Measurements from ENCODE around the gene PSMD6. TPM values are rescaled to one million over a fixed set of nuclear protein-coding genes. Genes with fewer than 3 reads are reported as not detected.

PSMD6 gene
- total RNA-seq (100 to 1,000 TPM in 1 of 5 experiments, 10 to 100 TPM in 4; 63.4 to 103 (median 84.1) TPM), polyA plus RNA-seq (100 to 1,000 TPM; 119 to 134 TPM), total RNA-seq (83.2 reads per million, percentile 81 among the genes with 10 or more reads in this experiment)

DNA sequence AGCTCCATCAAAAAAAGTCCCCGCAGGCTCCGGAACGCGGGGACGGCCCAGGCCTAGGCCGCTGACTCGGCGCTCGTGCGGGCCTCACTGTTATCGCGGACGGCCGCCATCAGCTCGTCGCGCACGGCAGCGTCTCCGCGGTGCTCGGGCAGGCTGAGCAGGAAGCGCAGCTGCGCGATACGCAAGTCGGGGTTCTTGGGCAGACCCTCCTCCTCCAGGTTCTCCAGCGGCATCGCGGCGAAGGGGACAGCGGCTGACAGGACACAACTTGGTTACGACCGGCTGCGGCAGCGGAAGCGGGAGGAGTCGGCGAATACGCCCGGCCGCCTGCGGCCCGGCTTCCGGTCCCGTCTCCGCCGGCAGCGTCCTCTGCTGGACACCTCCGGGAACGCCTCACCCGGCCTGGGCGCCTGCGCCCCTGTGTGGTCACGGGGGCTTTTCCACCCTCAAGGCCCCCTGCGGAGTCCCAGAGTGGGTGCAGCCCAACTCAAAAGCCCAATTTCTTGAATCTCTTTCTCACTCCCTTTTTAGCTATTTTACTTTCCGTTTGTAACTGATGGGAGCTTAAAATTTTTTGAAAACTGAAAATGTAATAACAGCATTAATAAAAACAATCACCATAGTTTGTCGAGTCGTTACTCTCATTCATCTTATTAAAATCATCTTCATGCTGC, at the start of gene PSMD6:
Gene PSMD6, minus strand, starts transcription at position 308 of the 674 bp plus-strand sequence. Its CDS starts 75 bp downstream, at position 233.
- peak within 1 kb of the TSS; percentile 72 to 95 (median 90) for H3K27ac Mint-ChIP-seq
- DNase-seq (peak; percentile 87 to 98 (median 93)), ATAC-seq (peak; percentile 99)
- no peaks in the 10 kb centered on the region for H3K9me3 ChIP-seq (ENCODE audit: control insufficient read depth in 2 of 3, low read length in 3 of 3)
- peak within 1 kb of the TSS; percentile 74 for H3K4me3 ChIP-seq (ENCODE audit: low read length)
- ChIA-PET POLR2A (interaction anchor here (0.7 to 2.3 kb wide), 13 partner anchors 13 to 461 kb away, joined by 3 to 20 read pairs (median 4); no protein-coding TSS in a partner anchor), CTCF (interaction anchor here (0.6 to 2.3 kb wide), 19 partner anchors 15 to 461 kb away, joined by 3 to 12 read pairs (median 4); partner anchors contain the start of gene SCAANT1)
- intact Hi-C loops (cut with micrococcal nuclease) = loop anchor here (1.0 to 2.0 kb wide), 7 partner anchors 17 to 161 kb away; partner anchors contain the start of genes ATXN7 (in 2 of the 2), THOC7 (in 2 of the 2) and SCAANT1 (in 1 of the 2)
- peaks cover 17 to 19% of the 10 kb centered on the region in 2 donors for H3K4me1 ChIP-seq (ENCODE audit: control insufficient read depth in 2 of 2, insufficient read depth in 2 of 2, low read length in 2 of 2)
- H3K27ac ChIP-seq (ENCODE audit: low read depth, low read length) = peak within 1 kb of the TSS; percentile 96
- peaks cover 7 to 20% (median 16%) of the 10 kb centered on the region in 5 donors for H3K27me3 Mint-ChIP-seq
- peaks cover 18 to 46% (median 40%) of the 10 kb centered on the region in 7 donors for H3K4me1 Mint-ChIP-seq
- peaks cover 7 to 22% (median 15%) of the 10 kb centered on the region in 3 experiments for H3K36me3 ChIP-seq (ENCODE audit: control insufficient read depth in 2 of 3, insufficient read depth in 3 of 3, low read length in 3 of 3)
- H3K4me3 Mint-ChIP-seq = peak within 1 kb of the TSS; percentile 86 to 92 (median 89)
- no peaks in the 10 kb centered on the region for H3K27me3 ChIP-seq (ENCODE audit: control insufficient read depth in 2 of 2, insufficient read depth in 2 of 2, low read length in 2 of 2)
- H3K9me3 Mint-ChIP-seq = peaks cover 0 to 2% (median 0%) of the 10 kb centered on the region in 11 donors
- H3K36me3 Mint-ChIP-seq = peaks cover 0 to 21% (median 14%) of the 10 kb centered on the region in 5 donors

DNA sequence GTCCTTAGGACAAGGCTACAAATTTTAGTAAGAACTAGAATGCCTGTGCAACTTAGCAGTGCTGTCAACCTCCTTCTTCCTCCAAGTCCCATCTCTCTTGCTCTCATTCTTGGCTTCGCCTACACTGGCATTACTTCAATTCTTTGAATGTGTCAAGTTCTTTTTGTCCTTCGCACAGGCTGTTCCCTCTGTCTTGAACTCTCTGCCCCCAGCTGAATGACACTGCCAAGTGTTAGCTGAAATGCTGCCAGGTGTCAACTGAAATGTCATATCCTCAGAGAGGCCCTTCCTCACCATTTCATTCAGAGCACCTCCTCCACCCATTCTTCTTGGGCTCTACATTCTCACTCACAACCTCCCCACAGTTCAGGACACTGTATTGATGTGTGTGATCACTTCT, 48.8 kb upstream of the PSMD6 start:
- Histone ChIP-seq H3K27ac (ENCODE audit: low read depth, low read length) (no peak overlapping the region), H3K27me3 (ENCODE audit: control insufficient read depth in 2 of 2, insufficient read depth in 2 of 2, low read length in 2 of 2) (no peaks in the 10 kb centered on the region), H3K4me3 (ENCODE audit: low read length) (no peak overlapping the region), H3K9me3 (ENCODE audit: control insufficient read depth in 2 of 3, low read length in 3 of 3) (no peaks in the 10 kb centered on the region), H3K4me1 (ENCODE audit: control insufficient read depth in 2 of 2, insufficient read depth in 2 of 2, low read length in 2 of 2) (no peaks in the 10 kb centered on the region), H3K36me3 (ENCODE audit: control insufficient read depth in 2 of 3, insufficient read depth in 3 of 3, low read length in 3 of 3) (no peaks in the 10 kb centered on the region)
- Mint-ChIP-seq H3K27me3 (peaks cover 30 to 66% (median 55%) of the 10 kb centered on the region in 5 donors), H3K9me3 (peaks cover 0 to 4% (median 0%) of the 10 kb centered on the region in 11 donors), H3K4me3 (no peak overlapping the region), H3K27ac (no peak overlapping the region), H3K4me1 (no peaks in the 10 kb centered on the region), H3K36me3 (no peaks in the 10 kb centered on the region)
- ChIA-PET CTCF (no interaction called here), POLR2A (no interaction called here)
- intact Hi-C loops (cut with micrococcal nuclease) = no loop called here
- DNase-seq (no peak), ATAC-seq (no peak)

DNA sequence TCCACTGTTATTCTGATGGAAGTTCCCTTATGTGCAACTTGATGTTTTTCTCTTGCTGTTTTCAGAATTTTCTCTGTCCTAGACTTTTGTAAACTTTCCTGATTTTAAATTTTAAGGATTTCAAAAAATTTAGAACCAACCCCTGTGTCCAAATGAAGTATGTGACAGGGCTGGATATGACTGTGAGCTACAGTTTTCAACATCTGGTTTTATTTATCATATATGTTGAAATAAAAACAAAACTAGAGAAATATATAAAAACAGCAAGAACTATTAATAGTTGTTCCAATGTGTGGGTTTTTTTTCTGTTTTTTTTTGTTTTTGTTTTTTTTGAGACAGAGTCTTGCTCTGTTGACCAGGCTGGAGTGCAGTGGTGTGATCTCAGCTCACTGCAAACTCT, 47.4 kb upstream of the PSMD6 start:
- Histone ChIP-seq H3K36me3 (ENCODE audit: control insufficient read depth in 2 of 3, insufficient read depth in 3 of 3, low read length in 3 of 3) (no peaks in the 10 kb centered on the region), H3K4me1 (ENCODE audit: control insufficient read depth in 2 of 2, insufficient read depth in 2 of 2, low read length in 2 of 2) (no peaks in the 10 kb centered on the region), H3K27me3 (ENCODE audit: control insufficient read depth in 2 of 2, insufficient read depth in 2 of 2, low read length in 2 of 2) (no peaks in the 10 kb centered on the region), H3K4me3 (ENCODE audit: low read length) (no peak overlapping the region), H3K27ac (ENCODE audit: low read depth, low read length) (no peak overlapping the region), H3K9me3 (ENCODE audit: control insufficient read depth in 2 of 3, low read length in 3 of 3) (no peaks in the 10 kb centered on the region)
- Mint-ChIP-seq H3K9me3 (peaks cover 0 to 4% (median 0%) of the 10 kb centered on the region in 11 donors), H3K4me1 (no peaks in the 10 kb centered on the region), H3K4me3 (no peak overlapping the region), H3K27ac (no peak overlapping the region), H3K36me3 (no peaks in the 10 kb centered on the region), H3K27me3 (peaks cover 30 to 57% (median 56%) of the 10 kb centered on the region in 5 donors)
- ChIA-PET POLR2A (no interaction called here), CTCF (no interaction called here)
- intact Hi-C loops (cut with micrococcal nuclease) = no loop called here
- DNase-seq = no peak
- ATAC-seq = no peak

DNA sequence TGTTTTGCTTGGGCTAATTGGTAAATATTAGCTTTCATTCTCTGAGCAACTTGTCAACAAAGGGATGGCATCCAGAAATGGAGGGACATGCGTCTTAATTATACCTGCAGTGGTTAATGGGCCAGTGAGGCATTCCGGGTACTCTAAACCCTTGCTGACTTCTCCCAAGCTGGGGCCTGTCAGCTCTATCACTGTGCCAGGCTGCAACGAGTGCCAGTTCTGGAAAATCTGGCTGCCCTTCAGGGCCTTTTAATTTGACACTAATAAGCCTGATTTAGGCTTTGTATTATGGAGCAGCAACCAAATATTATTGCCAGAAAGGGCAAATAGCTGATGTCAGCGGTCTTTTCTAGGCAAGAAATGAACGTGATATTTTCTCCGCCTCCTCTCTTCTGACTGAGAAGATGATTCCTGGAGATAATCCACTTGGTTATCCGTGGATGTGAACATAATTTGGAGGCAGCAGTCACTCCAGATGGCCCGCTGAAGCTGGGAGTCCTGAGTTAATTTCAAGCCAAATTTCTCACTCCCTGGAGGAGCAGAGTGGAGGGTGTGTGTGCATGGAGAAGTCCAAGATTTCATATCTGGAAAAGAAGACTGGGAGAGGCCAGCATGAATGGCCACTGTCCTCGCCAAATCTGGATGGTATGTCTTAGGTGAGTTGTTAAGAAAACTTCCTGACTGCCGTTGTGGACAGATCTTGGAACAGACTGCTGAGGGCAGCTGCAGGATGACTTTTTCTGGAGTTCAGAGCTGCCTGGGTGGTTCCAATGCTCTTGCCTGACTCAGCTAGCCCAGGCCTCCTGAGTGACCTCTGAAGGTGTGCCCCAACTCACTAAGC, 44.4 kb upstream of the PSMD6 start:
- Mint-ChIP-seq H3K27ac (no peak overlapping the region), H3K9me3 (peaks cover 0 to 4% (median 0%) of the 10 kb centered on the region in 11 donors), H3K27me3 (peaks cover 32 to 56% (median 50%) of the 10 kb centered on the region in 5 donors), H3K4me1 (no peaks in the 10 kb centered on the region), H3K36me3 (no peaks in the 10 kb centered on the region), H3K4me3 (no peak overlapping the region)
- Histone ChIP-seq H3K27ac (ENCODE audit: low read depth, low read length) (no peak overlapping the region), H3K4me1 (ENCODE audit: control insufficient read depth in 2 of 2, insufficient read depth in 2 of 2, low read length in 2 of 2) (no peaks in the 10 kb centered on the region), H3K36me3 (ENCODE audit: control insufficient read depth in 2 of 3, insufficient read depth in 3 of 3, low read length in 3 of 3) (no peaks in the 10 kb centered on the region), H3K9me3 (ENCODE audit: control insufficient read depth in 2 of 3, low read length in 3 of 3) (no peaks in the 10 kb centered on the region), H3K27me3 (ENCODE audit: control insufficient read depth in 2 of 2, insufficient read depth in 2 of 2, low read length in 2 of 2) (no peaks in the 10 kb centered on the region), H3K4me3 (ENCODE audit: low read length) (no peak overlapping the region)
- ChIA-PET CTCF (no interaction called here), POLR2A (no interaction called here)
- intact Hi-C loops (cut with micrococcal nuclease) = no loop called here
- DNase-seq (no peak), ATAC-seq (no peak)

DNA sequence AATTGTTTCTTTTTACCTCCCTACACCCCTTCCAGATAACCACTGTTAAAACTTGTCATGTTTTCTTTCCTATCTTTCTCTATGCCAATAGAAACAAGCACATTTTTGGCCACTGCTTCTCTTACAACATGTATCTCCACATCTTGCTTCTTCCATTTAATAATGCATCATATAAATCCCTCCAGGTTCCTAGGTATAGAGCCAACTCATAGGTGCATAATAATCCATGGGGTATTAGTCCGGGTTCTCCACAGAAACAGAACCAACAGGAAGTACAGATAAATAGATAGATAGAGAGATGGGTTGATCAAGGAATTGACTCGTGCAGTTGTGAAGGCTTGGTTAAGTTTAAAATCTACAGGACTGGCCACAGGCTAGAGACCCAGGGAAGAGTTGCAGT, 41.5 kb upstream of the PSMD6 start:
- Mint-ChIP-seq H3K4me3 (no peak overlapping the region), H3K4me1 (no peaks in the 10 kb centered on the region), H3K36me3 (no peaks in the 10 kb centered on the region), H3K27ac (no peak overlapping the region), H3K9me3 (peaks cover 0 to 4% (median 0%) of the 10 kb centered on the region in 11 donors), H3K27me3 (peaks cover 23 to 49% (median 38%) of the 10 kb centered on the region in 5 donors)
- intact Hi-C loops (cut with micrococcal nuclease) = no loop called here
- DNase-seq = no peak
- Histone ChIP-seq H3K4me3 (ENCODE audit: low read length) (no peak overlapping the region), H3K4me1 (ENCODE audit: control insufficient read depth in 2 of 2, insufficient read depth in 2 of 2, low read length in 2 of 2) (no peaks in the 10 kb centered on the region), H3K27ac (ENCODE audit: low read depth, low read length) (no peak overlapping the region), H3K27me3 (ENCODE audit: control insufficient read depth in 2 of 2, insufficient read depth in 2 of 2, low read length in 2 of 2) (no peaks in the 10 kb centered on the region), H3K9me3 (ENCODE audit: control insufficient read depth in 2 of 3, low read length in 3 of 3) (no peaks in the 10 kb centered on the region), H3K36me3 (ENCODE audit: control insufficient read depth in 2 of 3, insufficient read depth in 3 of 3, low read length in 3 of 3) (no peaks in the 10 kb centered on the region)
- ChIA-PET CTCF (no interaction called here), POLR2A (no interaction called here)
- ATAC-seq = no peak

DNA sequence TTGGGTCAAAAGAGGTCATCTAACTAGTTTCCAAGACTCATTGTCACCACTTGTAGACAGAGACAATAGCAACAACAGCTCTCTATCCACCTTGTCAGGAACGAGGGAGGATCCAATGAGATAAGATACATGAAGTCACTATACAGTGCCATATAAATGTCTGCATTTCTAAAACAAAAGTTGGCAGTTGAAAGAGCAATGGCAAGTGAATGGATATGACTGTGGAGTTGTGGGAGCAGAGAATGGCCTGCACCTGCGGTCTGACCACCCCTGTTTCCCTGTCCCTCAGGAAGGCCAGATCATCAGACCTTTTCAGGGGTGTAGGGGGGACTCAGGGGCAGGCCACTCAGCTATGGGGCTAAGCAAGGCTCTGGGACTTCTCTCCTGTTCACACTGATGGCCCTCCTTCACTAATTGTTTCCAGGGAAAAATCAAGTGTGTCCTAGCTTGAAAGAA, 40.7 kb upstream of the PSMD6 start:
- peaks cover 23 to 46% (median 37%) of the 10 kb centered on the region in 5 donors for H3K27me3 Mint-ChIP-seq
- Histone ChIP-seq H3K9me3 (ENCODE audit: control insufficient read depth in 2 of 3, low read length in 3 of 3) (no peaks in the 10 kb centered on the region), H3K27me3 (ENCODE audit: control insufficient read depth in 2 of 2, insufficient read depth in 2 of 2, low read length in 2 of 2) (no peaks in the 10 kb centered on the region), H3K4me3 (ENCODE audit: low read length) (no peak overlapping the region), H3K27ac (ENCODE audit: low read depth, low read length) (no peak overlapping the region), H3K36me3 (ENCODE audit: control insufficient read depth in 2 of 3, insufficient read depth in 3 of 3, low read length in 3 of 3) (no peaks in the 10 kb centered on the region), H3K4me1 (ENCODE audit: control insufficient read depth in 2 of 2, insufficient read depth in 2 of 2, low read length in 2 of 2) (no peaks in the 10 kb centered on the region)
- no peaks in the 10 kb centered on the region for H3K4me1 Mint-ChIP-seq
- H3K36me3 Mint-ChIP-seq = no peaks in the 10 kb centered on the region
- ATAC-seq (no peak), DNase-seq (no peak)
- intact Hi-C loops (cut with micrococcal nuclease) = no loop called here
- ChIA-PET POLR2A (no interaction called here), CTCF (no interaction called here)
- H3K9me3 Mint-ChIP-seq = peaks cover 0 to 4% (median 0%) of the 10 kb centered on the region in 11 donors
- H3K27ac Mint-ChIP-seq = no peak overlapping the region
- H3K4me3 Mint-ChIP-seq = no peak overlapping the region

All from naive thymus-derived CD4-positive, alpha-beta T cell (primary cell).